ENCODE data around the gene ST8SIA4. TPM values are rescaled to one million over a fixed set of nuclear protein-coding genes. Genes with fewer than 3 reads are reported as not detected.

The ST8SIA4 gene
- total RNA-seq, 2 donors from 2014 or later: 21.2 to 36.2 TPM

DNA sequence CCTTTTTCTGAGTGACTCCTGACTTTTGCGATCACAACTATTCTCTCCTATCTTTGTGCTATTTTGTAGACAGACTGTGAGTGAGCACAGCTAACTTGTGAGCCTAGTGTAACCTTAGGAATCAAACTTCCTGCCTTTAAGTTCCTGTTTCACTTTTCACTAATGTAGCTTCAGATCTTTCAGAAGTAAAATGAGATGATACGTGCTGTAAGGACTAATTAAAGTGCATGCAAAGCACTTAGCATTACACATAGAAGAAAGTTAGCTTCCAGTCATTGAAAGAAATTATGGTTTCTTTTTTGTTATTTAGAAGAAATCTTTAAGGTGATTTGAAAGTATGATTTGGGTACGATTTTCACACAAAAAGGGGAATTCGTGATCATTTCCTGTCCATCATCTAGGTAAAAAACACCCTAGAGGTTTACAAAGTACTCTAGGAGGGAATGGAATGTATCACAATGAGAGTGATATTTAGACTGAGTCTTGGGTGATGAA, 122.7 kb downstream of the ST8SIA4 start:
- peaks cover 0 to 6% of the 10 kb centered on the region in 2 donors for H3K36me3 Mint-ChIP-seq
- peaks cover 0 to 23% of the 10 kb centered on the region in 2 donors for H3K9me3 Mint-ChIP-seq
- DNase-seq (ENCODE audit: low spot score in 2 of 2): no peak
- ATAC-seq: peak; percentile 85 to 91
- H3K27ac Mint-ChIP-seq: peak overlapping the region; percentile 89 to 91

DNA sequence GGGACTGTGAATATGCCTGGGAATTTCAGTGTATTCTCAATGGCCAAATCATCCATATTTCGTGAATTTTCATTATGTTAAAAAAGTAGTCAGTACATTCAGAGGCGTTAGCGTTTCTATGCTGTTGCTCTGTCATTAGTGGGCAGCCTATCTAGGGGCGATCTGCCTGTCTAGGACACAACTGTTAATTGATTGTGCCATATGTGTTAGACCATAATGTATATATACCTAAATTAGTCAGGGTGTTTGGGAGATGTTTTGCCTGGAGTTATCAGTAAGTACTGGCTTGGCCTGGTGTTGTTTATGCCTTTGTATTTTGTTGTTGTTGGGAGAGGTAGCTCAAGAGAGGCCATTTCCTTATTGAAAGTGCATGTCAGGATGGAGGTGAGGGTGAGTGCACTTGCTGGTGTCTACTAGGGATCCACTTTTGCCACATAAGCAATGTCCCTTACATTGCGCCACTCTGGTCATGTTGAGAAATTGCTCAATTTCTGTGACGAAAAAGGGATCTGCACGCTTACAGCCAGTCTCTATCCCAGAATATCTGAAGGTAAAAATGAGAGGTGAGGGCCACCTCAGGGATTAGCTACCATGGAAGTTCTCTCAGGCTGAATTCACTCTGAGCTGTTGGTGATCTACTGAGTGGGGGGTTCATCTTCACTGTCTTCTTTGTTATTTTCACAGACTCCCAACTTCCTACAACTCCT, 123.3 kb downstream of the ST8SIA4 start:
- DNase-seq (ENCODE audit: low spot score in 2 of 2): no peak
- Mint-ChIP-seq H3K9me3 (peaks cover 0 to 18% of the 10 kb centered on the region in 2 donors), H3K36me3 (peaks cover 0 to 6% of the 10 kb centered on the region in 2 donors), H3K27ac (peak overlapping the region; percentile 89 to 91)
- ATAC-seq: peak; percentile 28 to 32

DNA sequence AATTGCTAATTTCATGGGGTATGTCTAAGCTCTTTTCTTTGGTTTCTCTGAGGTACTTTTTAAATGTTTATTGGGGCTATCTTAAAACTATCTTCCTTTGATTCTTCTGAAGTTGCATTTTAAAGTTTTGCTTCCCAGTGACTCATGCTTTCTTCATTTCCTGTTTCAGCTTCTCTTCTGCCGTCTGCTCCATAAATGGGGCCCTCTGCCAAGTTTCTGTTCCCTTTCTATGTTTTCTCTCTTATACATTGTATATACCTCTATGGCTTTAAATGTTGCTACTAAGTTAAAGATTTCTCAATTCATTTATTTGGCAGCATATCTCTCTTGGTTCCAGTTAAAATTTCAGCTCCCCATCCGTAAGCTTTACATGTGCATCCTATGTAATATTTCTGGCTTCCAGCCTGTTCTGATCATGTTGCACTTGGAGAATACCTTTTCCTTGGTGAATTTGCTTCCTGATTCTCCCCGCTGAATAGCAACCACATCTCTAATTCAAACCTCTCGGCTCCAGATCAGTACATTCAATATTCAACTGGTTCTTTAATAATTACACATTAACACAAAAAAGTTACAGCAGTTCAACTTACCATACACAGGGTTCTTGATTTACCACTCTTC, 125.3 kb downstream of the ST8SIA4 start:
- peak; percentile 46 to 57 for ATAC-seq
- H3K36me3 Mint-ChIP-seq: peaks cover 0 to 6% of the 10 kb centered on the region in 2 donors

GRCh38 chr5:100775533-100775855, 127.6 kb downstream of the ST8SIA4 start:
- ATAC-seq (no peak), DNase-seq (ENCODE audit: low spot score in 2 of 2) (no peak)
- no peak overlapping the region for H3K27ac Mint-ChIP-seq
- H3K36me3 Mint-ChIP-seq: peaks cover 0 to 5% of the 10 kb centered on the region in 2 donors
- H3K9me3 Mint-ChIP-seq: peaks cover 0 to under 1% of the 10 kb centered on the region in 2 donors

More for the DNA sequence above, 125.3 kb downstream of the ST8SIA4 start:
- peaks cover 0 to 11% of the 10 kb centered on the region in 2 donors for H3K9me3 Mint-ChIP-seq
- H3K27ac Mint-ChIP-seq: peak overlapping the region in 1 of 2 donors; percentile 29
- no peak for DNase-seq (ENCODE audit: low spot score in 2 of 2)

GRCh38 chr5:100772548-100772947, 130.5 kb downstream of the ST8SIA4 start:
- ATAC-seq: no peak
- H3K36me3 Mint-ChIP-seq: no peaks in the 10 kb centered on the region
- no peak for DNase-seq (ENCODE audit: low spot score in 2 of 2)
- H3K9me3 Mint-ChIP-seq: no peaks in the 10 kb centered on the region
- peak overlapping the region in 1 of 2 donors; percentile 31 for H3K27ac Mint-ChIP-seq

DNA sequence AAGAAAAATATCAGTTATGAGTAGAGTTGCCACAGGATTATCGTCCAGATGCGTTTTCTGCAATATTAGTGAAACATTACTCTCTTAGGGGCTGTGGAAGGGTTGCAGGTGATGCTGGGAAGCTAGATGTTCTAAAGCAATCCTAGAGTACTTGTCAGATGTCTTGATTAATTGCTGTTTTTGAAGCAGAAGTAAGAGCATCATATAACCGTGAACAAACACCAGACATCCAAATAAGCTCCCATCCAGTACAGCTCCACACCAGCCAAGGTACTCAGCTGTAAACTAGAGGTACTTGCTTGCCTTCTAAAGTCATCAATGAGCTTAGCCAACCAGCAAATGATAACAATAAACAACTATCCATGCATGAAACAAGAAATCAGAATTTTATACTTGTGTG, 131.1 kb downstream of the ST8SIA4 start:
- no peaks in the 10 kb centered on the region for H3K9me3 Mint-ChIP-seq
- H3K36me3 Mint-ChIP-seq: no peaks in the 10 kb centered on the region
- H3K27ac Mint-ChIP-seq: no peak overlapping the region
- ATAC-seq (no peak), DNase-seq (ENCODE audit: low spot score in 2 of 2) (no peak)

GRCh38 chr5:100771181-100771580, 131.9 kb downstream of the ST8SIA4 start:
- DNase-seq (ENCODE audit: low spot score in 2 of 2) (no peak), ATAC-seq (no peak)
- no peak overlapping the region for H3K27ac Mint-ChIP-seq
- no peaks in the 10 kb centered on the region for H3K36me3 Mint-ChIP-seq
- H3K9me3 Mint-ChIP-seq: no peaks in the 10 kb centered on the region

GRCh38 chr5:100768221-100768620, 134.9 kb downstream of the ST8SIA4 start:
- DNase-seq (ENCODE audit: low spot score in 2 of 2): no peak
- no peak for ATAC-seq
- Mint-ChIP-seq H3K27ac (no peak overlapping the region), H3K36me3 (no peaks in the 10 kb centered on the region), H3K9me3 (no peaks in the 10 kb centered on the region)

- DNase-seq (ENCODE audit: low spot score in 2 of 2): no peak
- ATAC-seq: no peak
- Mint-ChIP-seq H3K36me3 (no peaks in the 10 kb centered on the region), H3K9me3 (no peaks in the 10 kb centered on the region), H3K27ac (no peak overlapping the region)
Measured at GRCh38 chr5:100762995-100763394, 140.1 kb downstream of the ST8SIA4 start.

DNA sequence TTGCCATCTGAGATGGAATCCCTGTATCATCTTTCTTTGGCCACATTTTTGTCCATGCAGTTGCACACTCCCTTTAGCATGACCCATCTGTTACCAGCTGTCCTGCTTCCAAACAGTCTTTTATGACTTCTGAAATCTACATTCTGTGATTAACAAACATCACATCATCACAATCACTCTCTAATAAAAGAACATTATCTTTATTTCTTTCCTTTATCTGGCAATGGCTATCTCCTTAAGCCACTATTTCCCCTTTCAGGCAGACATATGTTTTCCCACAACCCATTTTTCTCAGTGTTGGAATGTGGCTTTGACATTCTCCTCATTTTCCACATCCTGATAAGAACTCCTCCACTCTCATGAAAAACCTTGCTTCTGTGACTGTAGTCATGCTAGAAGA, 141.0 kb downstream of the ST8SIA4 start:
- Mint-ChIP-seq H3K27ac (no peak overlapping the region), H3K36me3 (no peaks in the 10 kb centered on the region), H3K9me3 (no peaks in the 10 kb centered on the region)
- DNase-seq (ENCODE audit: low spot score in 2 of 2) (no peak), ATAC-seq (no peak)

DNA sequence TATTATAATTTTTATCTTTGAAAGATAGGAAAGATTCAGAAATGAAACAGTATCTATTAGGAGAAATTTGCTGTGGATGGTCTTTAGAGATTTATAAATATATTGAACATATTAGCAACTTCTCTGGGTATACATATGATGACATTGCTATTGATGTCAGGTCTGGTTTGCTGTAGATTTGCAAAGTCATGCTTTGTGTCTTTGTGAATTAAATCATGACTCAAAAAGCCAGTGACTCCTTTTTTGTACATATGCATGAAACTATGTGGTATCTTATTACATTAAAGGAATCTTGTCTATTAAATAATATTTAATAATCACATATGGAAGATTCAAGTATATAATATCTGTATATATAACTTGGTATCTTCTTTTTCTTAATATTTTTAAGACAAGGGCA, 141.9 kb downstream of the ST8SIA4 start:
- no peak for DNase-seq (ENCODE audit: low spot score in 2 of 2)
- no peaks in the 10 kb centered on the region for H3K36me3 Mint-ChIP-seq
- H3K27ac Mint-ChIP-seq: no peak overlapping the region
- no peak for ATAC-seq
- H3K9me3 Mint-ChIP-seq: no peaks in the 10 kb centered on the region

DNA sequence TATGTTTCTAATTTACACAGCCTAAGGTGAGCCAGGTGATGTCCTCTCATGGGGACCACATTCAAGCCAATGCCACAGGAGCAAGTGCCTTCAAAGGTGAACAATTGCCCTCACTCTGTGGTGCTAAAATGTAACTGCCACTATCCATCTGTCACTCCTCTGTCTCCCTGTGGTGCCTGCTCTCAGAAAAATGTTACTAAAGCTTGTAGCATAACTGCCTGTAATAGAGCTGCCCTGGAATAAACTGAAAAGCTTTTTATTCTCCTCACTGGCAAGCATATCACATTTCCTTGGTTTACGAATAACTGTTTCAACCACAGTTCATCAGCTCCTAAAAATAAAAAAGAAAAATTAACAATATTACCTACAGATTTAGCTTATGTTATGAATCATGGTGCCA, 142.4 kb downstream of the ST8SIA4 start:
- Mint-ChIP-seq H3K9me3 (no peaks in the 10 kb centered on the region), H3K36me3 (no peaks in the 10 kb centered on the region), H3K27ac (peak overlapping the region in 1 of 2 donors; percentile 51)
- no peak for DNase-seq (ENCODE audit: low spot score in 2 of 2)
- ATAC-seq: no peak

- Mint-ChIP-seq H3K36me3 (no peaks in the 10 kb centered on the region), H3K27ac (no peak overlapping the region), H3K9me3 (no peaks in the 10 kb centered on the region)
- DNase-seq (ENCODE audit: low spot score in 2 of 2) (no peak), ATAC-seq (no peak)
Measured at GRCh38 chr5:100758780-100759179, 144.3 kb downstream of the ST8SIA4 start.

DNA sequence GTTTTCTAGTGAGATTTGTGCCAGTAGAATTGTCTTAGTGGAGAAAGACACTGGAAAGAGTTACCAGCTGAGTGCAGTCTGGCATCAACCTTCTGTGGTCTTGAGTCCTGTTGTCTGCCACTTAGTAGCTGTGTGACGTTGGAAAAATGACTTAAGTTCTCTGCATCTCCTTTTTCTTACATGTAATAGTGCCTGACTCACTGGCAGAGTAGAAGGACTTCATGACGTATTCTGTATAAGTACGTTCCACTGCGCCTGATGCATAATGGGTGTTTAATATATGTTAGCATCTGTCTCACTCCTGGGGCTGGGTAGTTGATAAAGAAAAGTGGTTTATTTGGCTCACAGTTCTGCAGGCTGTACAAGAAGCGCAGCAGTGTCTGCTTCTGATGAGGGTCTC, 144.8 kb downstream of the ST8SIA4 start:
- ATAC-seq (no peak), DNase-seq (ENCODE audit: low spot score in 2 of 2) (no peak)
- Mint-ChIP-seq H3K9me3 (no peaks in the 10 kb centered on the region), H3K36me3 (no peaks in the 10 kb centered on the region), H3K27ac (no peak overlapping the region)

DNA sequence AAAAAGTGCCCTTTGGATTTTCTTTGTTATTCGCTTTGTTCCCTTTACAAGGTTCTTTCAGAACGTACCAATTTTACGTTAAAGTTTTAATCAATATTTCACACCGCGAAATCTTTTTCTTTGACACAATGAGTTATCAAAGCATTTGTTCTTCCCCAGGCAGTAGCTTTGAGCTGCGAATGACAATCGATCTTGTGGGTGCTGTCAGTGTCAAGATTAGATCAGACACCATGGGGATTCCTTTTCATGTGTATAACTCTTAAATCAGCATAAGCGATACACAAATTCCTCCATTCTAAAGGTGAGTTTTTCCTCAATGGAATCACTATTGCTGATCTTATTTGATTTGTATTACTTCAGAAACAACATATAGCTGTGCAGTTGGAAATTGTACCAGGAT, 145.5 kb downstream of the ST8SIA4 start:
- no peaks in the 10 kb centered on the region for H3K36me3 Mint-ChIP-seq
- DNase-seq (ENCODE audit: low spot score in 2 of 2): no peak
- H3K27ac Mint-ChIP-seq: no peak overlapping the region
- no peaks in the 10 kb centered on the region for H3K9me3 Mint-ChIP-seq
- no peak for ATAC-seq
